GM13977 (cell line): ENCODE measurements around the gene ORC3.

Experiments
- DNase-seq: peaks from one replicate; pipeline ENCODE4 v3.0.0; 2012; ENCODE audit warnings: low spot score
- in situ Hi-C: fragments of 300-500 bp; cut with MboI; formaldehyde crosslinking; loops from one replicate; pipeline ENCODE4 v1.12.0; 2022; ENCODE audit warnings: low sequenced_read_pairs, low pct_unique_long_range_greater_than_20kb, mixed read lengths, inconsistent platforms; ENCODE audit not compliant: unreplicated experiment
- TF ChIP-seq, protein P1 (sequence below): IDR thresholded peaks from 2 replicates; pipeline ENCODE4 v1.5.1; 2012; ENCODE audit warnings: mild to moderate bottlenecking, control low read depth; ENCODE audit not compliant: insufficient read depth; ENCODE audit errors: extremely low read depth, missing control alignments

ORC3 gene

DNA sequence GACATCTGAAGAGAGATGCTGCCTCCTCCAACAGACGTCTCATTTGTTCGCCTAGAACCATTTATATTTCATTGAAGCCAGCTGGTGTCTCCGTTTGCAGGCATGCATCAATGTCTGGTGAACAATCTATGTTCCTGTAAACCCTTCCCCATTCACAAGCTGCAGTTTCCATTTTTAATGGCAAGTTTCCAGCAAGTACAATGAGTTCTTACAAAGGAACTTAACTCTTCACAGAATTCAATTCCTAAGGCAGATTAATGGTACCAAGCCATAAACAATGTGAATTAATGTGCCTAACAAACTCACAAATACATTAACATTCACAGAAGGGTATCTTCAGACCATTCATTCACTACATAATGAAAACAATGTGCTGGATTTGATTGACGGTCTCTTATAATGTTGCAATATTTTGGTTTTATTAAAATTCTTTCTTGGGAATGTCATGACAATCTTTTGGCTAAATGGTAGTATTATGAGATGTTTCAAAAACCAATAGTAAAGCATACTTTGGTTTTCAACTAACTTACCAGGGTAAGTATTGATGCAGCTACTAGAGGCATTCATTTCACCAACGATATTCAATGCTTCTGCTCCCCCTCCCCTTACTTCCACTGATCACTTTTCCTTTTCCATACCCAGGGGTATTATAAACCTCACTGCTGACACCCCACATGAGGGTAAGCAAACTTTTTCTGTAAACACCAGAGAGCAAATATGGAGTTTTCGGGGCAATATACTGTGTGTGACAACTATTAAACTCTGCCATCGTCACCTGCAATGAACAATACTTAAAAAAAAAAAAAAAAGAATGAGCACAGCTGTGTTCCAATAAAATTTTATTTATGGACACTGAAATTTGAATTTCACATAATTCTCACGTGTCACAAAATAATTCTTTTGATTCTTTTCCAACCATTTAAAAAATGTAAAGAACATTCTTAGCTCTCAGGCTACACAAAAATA lies 107.9 kb downstream of the ORC3 start:
- in situ Hi-C loops: no loop called here
- no peak for DNase-seq
- TF ChIP-seq, protein P1, sequence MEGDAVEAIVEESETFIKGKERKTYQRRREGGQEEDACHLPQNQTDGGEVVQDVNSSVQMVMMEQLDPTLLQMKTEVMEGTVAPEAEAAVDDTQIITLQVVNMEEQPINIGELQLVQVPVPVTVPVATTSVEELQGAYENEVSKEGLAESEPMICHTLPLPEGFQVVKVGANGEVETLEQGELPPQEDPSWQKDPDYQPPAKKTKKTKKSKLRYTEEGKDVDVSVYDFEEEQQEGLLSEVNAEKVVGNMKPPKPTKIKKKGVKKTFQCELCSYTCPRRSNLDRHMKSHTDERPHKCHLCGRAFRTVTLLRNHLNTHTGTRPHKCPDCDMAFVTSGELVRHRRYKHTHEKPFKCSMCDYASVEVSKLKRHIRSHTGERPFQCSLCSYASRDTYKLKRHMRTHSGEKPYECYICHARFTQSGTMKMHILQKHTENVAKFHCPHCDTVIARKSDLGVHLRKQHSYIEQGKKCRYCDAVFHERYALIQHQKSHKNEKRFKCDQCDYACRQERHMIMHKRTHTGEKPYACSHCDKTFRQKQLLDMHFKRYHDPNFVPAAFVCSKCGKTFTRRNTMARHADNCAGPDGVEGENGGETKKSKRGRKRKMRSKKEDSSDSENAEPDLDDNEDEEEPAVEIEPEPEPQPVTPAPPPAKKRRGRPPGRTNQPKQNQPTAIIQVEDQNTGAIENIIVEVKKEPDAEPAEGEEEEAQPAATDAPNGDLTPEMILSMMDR: no peak

DNA sequence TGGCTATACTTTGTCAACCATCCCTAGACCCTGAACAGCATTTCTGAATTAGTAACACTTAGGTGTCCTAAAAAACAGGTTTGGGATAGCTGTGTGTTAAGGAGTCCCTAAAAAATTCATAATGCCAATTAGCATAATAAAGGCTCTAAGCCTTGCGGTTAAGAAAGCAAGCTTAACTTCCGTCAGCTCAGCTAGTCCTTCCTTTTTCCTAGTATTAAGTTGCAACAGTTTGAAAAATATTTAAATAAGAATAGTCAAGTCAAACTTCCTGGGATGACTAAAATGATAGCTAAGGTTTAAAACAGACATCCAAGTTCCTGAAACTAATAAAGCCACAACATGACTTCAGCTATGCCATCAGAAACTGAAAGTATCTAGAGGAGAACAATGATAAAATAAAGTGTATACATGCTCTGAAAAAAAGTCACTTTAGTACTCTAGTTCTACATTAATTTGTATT lies 108.6 kb downstream of the ORC3 start:
- DNase-seq: no peak
- in situ Hi-C loops: no loop called here

DNA sequence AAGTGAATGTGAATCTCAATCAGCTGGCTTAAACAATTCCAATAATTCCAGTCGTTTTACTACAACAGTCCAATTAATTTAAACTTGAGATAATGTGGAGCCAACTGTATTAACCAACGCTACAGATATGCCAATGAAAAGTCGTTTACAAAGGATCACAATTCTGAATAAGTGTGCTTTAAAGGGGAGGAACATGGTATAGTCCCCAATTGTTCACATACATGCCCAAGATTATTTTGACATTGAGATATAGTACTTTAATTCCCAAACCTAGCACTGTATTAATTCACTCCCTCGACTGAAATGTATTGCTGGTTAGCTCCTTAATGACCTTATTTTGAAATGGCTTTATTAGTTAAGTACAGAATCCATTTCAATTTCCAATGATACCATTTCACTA lies 109.6 kb downstream of the ORC3 start:
- TF ChIP-seq, protein P1: no peak
- no peak for DNase-seq
- in situ Hi-C loops: no loop called here

More for the DNA sequence above, 108.6 kb downstream of the ORC3 start:
- TF ChIP-seq, protein P1: no peak

DNA sequence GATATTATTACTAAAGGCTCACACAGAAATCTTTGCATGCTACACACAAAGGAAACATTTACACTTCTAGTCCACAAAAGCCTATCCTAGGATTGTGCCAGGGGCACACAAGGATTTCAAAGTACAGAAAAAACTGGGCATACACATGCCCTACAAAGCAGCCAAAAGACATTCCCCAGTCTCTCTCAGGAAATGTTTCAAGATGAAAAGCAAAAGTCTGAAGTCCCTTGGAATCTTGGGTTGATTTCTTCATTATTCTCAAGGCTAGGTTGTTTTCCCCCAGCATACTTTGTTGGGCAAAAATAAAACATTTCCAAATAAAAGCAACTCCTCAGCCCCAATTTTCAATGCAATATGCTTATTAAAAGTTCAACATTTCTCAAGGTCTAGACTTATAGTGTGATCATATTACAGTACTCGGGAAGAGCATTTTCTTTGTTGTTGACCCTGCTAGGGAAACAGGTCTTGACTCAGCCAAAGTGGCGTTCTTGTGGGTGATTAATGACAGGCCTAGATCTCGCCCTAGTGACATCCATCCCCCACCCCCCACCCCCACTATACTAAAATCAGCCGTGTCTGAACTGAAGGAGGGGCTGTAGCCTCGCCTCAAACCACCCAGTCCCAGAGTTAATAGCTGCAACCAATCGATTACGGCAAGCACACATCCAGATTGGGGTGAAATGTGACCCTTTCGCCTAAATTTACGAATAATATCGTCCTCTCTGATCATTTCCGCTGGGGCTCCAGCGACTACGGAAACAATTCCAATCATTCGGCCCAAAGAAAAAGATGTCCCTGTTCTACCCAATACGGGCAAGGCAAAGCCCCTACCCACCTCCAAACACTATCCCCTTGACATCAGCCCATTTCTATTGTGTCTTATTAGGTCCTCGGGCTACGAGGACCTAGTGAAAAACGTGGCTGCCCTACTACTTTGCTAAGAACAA lies 110.7 kb downstream of the ORC3 start:
- in situ Hi-C loops: loop anchor here (10.0 kb wide), 1 partner anchor 94 kb away; no protein-coding TSS in a partner anchor

DNA sequence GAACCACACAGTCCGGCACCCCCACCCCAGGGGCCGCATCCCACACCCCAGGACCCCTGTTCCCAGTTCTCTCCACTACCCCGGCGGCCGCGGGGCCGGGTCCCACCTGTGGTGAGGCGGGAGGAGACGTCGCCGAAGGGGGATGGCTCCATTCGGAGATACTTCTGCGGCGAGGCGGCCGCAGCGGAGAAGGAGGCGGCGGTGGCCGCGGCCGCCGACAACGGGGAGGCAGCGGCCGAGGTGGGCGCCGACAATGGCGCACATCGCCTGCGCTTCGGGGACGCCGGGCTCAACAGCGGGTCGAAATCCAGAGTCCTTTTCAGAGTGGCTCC lies 111.4 kb downstream of the ORC3 start:
- DNase-seq: no peak
- in situ Hi-C loops: loop anchor here (10.0 kb wide), 1 partner anchor 93 kb away; no protein-coding TSS in a partner anchor
- TF ChIP-seq, protein P1: no peak

More for the DNA sequence above, 110.7 kb downstream of the ORC3 start:
- TF ChIP-seq, protein P1: peak; percentile 32
- peak; percentile 71 for DNase-seq

DNA sequence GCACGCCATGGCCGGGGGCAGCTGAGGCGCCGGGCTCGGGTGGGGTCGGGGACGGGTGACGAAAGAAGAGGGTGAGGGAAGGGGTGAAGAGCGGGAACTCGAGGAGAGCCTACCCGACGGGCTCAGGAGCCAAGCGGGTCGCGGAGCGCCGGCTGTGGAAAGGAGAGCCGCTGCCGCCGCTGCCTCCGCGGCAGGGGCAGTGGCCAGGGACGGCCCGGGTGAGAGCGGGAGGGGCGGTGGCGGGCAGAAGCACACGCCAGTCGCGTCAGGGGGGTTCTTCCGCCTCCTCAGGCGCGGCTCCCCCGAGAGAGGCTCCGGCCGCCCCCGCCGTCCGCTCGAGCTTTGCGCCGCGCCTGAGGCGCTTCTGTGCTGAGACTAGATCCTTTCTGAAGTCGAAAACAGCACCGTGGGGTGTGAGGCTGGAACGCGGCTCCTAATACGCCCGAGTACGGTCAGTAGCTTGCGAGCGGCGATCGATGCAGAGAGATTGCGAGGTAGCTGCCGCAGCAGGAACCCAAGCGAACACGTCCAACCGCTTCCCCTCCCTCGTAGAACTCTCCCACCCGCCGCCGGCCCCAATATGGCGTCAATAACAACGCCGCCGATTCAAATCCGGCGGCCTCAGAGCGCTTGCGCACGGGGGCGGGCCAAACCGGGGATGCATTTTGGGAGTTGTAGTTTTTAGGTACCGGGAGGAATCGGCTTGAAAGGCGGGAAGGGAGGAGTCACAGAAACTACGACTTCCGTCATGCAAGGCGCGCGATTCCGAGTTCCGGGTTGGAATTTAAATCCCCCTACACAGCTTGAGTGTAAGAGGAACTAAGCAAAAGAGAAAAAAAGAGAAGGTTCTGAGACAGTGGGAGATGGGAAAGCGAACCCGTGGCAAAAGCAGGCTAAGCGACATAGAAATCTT lies 112.0 kb downstream of the ORC3 start, which contains the start of gene AKIRIN2:
TSS of gene AKIRIN2 (minus strand) at position 558 of the 913 bp plus-strand sequence. CDS start at position 9, 549 bp downstream.
- DNase-seq: peak; percentile 90
- in situ Hi-C loops: loop anchor here (10.0 kb wide), 1 partner anchor 93 kb away; no protein-coding TSS in a partner anchor
- TF ChIP-seq, protein P1: no peak
